Naive B cell (primary cell): ENCODE data around the gene PTPRF. TPM values are rescaled to one million over a fixed set of nuclear protein-coding genes. Genes with fewer than 3 reads are reported as not detected.

Experiments
- ATAC-seq, 2 donors: fragments of 150-1000 bp; cut with Tn5 transposase; 2 replicates each; pipeline ENCODE4 v1.10.0; 2021; ENCODE audit warnings: low read depth in 2 of 2, mild to moderate bottlenecking in 2 of 2, moderate library complexity in 2 of 2
- DNase-seq: peaks from one replicate; pipeline ENCODE4 v3.0.0; 2022
- H3K27ac Mint-ChIP-seq, 6 donors: one replicate each; pipeline ENCODE4 v1.8.0; 2020 to 2022; ENCODE audit warnings: mild to moderate bottlenecking in 6 of 6, mixed read lengths in 6 of 6, moderate library complexity in 5 of 6, inconsistent platforms in 2 of 6
- H3K27me3 Mint-ChIP-seq, 3 donors: one replicate each; pipeline ENCODE4 v1.8.0; 2021 to 2022; ENCODE audit warnings: mixed read lengths in 3 of 3, mild to moderate bottlenecking in 1 of 3
- H3K36me3 Mint-ChIP-seq, 2 donors: one replicate each; pipeline ENCODE4 v1.8.0; 2020 to 2022; ENCODE audit warnings: mixed read lengths in 2 of 2, inconsistent platforms in 1 of 2, mild to moderate bottlenecking in 1 of 2
- H3K4me1 Mint-ChIP-seq, 3 donors: one replicate each; pipeline ENCODE4 v1.8.0; 2020 to 2022; ENCODE audit warnings: mixed read lengths in 3 of 3, inconsistent platforms in 1 of 3, mild to moderate bottlenecking in 1 of 3, moderate library complexity in 1 of 3
- H3K4me3 Mint-ChIP-seq, 8 donors: one replicate each; pipeline ENCODE4 v1.8.0; 2020 to 2022; ENCODE audit warnings: mild to moderate bottlenecking in 8 of 8, mixed read lengths in 8 of 8, moderate library complexity in 8 of 8, inconsistent platforms in 2 of 8
- H3K9me3 Mint-ChIP-seq, 7 donors: one replicate each; pipeline ENCODE4 v1.8.0; 2020 to 2022; ENCODE audit warnings: mixed read lengths in 7 of 7, mild to moderate bottlenecking in 5 of 7, inconsistent platforms in 2 of 7, moderate library complexity in 1 of 7
- polyA plus RNA-seq, 6 donors: library from polyadenylated mRNA; unstranded; fragments of 300-500 nt; fragmentation: Illumina TruSeq; gene quantifications; one replicate each; pipeline ENCODE4 v1.2.3, GENCODE V29; 2021; ENCODE audit warnings: low read depth in 6 of 6

Gene PTPRF
- polyA plus RNA-seq, 6 donors from 2014 or later, result 0.19 to 2.3 TPM; not detected in 4

- H3K4me3 Mint-ChIP-seq, result no peak overlapping the region
- DNase-seq, result no peak
- H3K4me1 Mint-ChIP-seq, result peaks cover 4 to 16% (median 6%) of the 10 kb centered on the region in 3 donors
- H3K36me3 Mint-ChIP-seq, result no peaks in the 10 kb centered on the region
- no peak for ATAC-seq
- no peak overlapping the region for H3K27ac Mint-ChIP-seq
- peaks cover 5 to 14% (median 13%) of the 10 kb centered on the region in 3 donors for H3K27me3 Mint-ChIP-seq
- no peaks in the 10 kb centered on the region for H3K9me3 Mint-ChIP-seq
Observed at GRCh38 chr1:43570715-43571114, 40.0 kb downstream of the PTPRF start.

GRCh38 chr1:43572084-43572483 is 41.4 kb downstream of the PTPRF start:
- ATAC-seq (no peak), DNase-seq (no peak)
- Mint-ChIP-seq H3K4me3 (no peak overlapping the region), H3K27ac (no peak overlapping the region), H3K4me1 (peaks cover 2 to 15% (median 9%) of the 10 kb centered on the region in 3 donors), H3K27me3 (peaks cover under 1 to 5% (median 5%) of the 10 kb centered on the region in 3 donors), H3K36me3 (no peaks in the 10 kb centered on the region), H3K9me3 (no peaks in the 10 kb centered on the region)

GRCh38 chr1:43572538-43572937 is 41.9 kb downstream of the PTPRF start:
- Mint-ChIP-seq H3K27ac (peak overlapping the region in 1 of 6 donors; percentile 9), H3K36me3 (no peaks in the 10 kb centered on the region), H3K4me1 (peaks cover 2 to 15% (median 9%) of the 10 kb centered on the region in 3 donors), H3K4me3 (no peak overlapping the region), H3K9me3 (no peaks in the 10 kb centered on the region), H3K27me3 (peaks cover 0 to 2% (median under 1%) of the 10 kb centered on the region in 3 donors)
- no peak for ATAC-seq
- DNase-seq, result no peak

GRCh38 chr1:43573066-43573800 is 42.5 kb downstream of the PTPRF start:
- Mint-ChIP-seq H3K9me3 (no peaks in the 10 kb centered on the region), H3K4me1 (peaks cover 2 to 15% (median 13%) of the 10 kb centered on the region in 3 donors), H3K27ac (no peak overlapping the region), H3K4me3 (no peak overlapping the region), H3K27me3 (no peaks in the 10 kb centered on the region), H3K36me3 (no peaks in the 10 kb centered on the region)
- DNase-seq (no peak), ATAC-seq (no peak)

GRCh38 chr1:43576521-43576920 is 45.8 kb downstream of the PTPRF start:
- H3K4me1 Mint-ChIP-seq, result peaks cover 0 to 9% (median 9%) of the 10 kb centered on the region in 3 donors
- H3K36me3 Mint-ChIP-seq, result no peaks in the 10 kb centered on the region
- no peak for DNase-seq
- no peak overlapping the region for H3K27ac Mint-ChIP-seq
- no peaks in the 10 kb centered on the region for H3K27me3 Mint-ChIP-seq
- no peak overlapping the region for H3K4me3 Mint-ChIP-seq
- no peaks in the 10 kb centered on the region for H3K9me3 Mint-ChIP-seq
- no peak for ATAC-seq

GRCh38 chr1:43577655-43578542 is 47.2 kb downstream of the PTPRF start:
- Mint-ChIP-seq H3K27me3 (no peaks in the 10 kb centered on the region), H3K36me3 (no peaks in the 10 kb centered on the region), H3K27ac (no peak overlapping the region), H3K4me3 (no peak overlapping the region), H3K9me3 (no peaks in the 10 kb centered on the region), H3K4me1 (peaks cover 0 to 9% (median 9%) of the 10 kb centered on the region in 3 donors)
- no peak for ATAC-seq
- no peak for DNase-seq

GRCh38 chr1:43580039-43580438 is 49.4 kb downstream of the PTPRF start:
- H3K27ac Mint-ChIP-seq, result no peak overlapping the region
- no peak for ATAC-seq
- no peaks in the 10 kb centered on the region for H3K27me3 Mint-ChIP-seq
- H3K9me3 Mint-ChIP-seq, result no peaks in the 10 kb centered on the region
- H3K4me1 Mint-ChIP-seq, result peaks cover 0 to 9% (median 9%) of the 10 kb centered on the region in 3 donors
- DNase-seq, result no peak
- H3K4me3 Mint-ChIP-seq, result no peak overlapping the region
- H3K36me3 Mint-ChIP-seq, result no peaks in the 10 kb centered on the region

GRCh38 chr1:43582162-43582566 is 51.5 kb downstream of the PTPRF start:
- H3K4me3 Mint-ChIP-seq, result no peak overlapping the region
- DNase-seq (no peak), ATAC-seq (no peak)
- H3K27me3 Mint-ChIP-seq, result no peaks in the 10 kb centered on the region
- H3K27ac Mint-ChIP-seq, result peak overlapping the region in 3 of 6 donors; percentile 43 to 87 (median 80)
- H3K4me1 Mint-ChIP-seq, result peaks cover 0 to 3% (median 0%) of the 10 kb centered on the region in 3 donors
- no peaks in the 10 kb centered on the region for H3K9me3 Mint-ChIP-seq
- no peaks in the 10 kb centered on the region for H3K36me3 Mint-ChIP-seq

DNA sequence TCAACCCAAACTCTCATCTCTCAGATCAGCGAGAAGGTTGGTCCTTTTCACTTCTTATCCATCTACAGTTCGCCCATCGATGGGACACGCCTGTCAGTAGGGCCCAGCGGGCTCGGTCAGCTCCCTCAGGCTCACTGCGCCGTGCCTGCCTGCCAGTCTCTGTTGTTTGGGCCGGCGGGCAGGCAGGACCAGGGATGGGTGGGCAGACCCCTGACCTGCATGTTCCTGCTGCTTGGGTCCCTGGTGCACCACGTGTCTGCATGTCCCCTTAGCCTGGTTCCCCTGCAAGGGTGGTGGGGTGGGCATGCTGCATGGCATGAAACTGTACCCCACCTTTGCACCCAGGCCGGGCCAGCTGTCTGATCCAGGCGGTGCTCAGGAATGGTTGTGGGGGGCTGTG is 52.4 kb downstream of the PTPRF start:
- ATAC-seq, result no peak
- Mint-ChIP-seq H3K4me1 (no peaks in the 10 kb centered on the region), H3K27me3 (no peaks in the 10 kb centered on the region), H3K36me3 (no peaks in the 10 kb centered on the region), H3K27ac (no peak overlapping the region), H3K9me3 (no peaks in the 10 kb centered on the region), H3K4me3 (no peak overlapping the region)
- DNase-seq, result no peak

- no peaks in the 10 kb centered on the region for H3K9me3 Mint-ChIP-seq
- no peaks in the 10 kb centered on the region for H3K36me3 Mint-ChIP-seq
- no peaks in the 10 kb centered on the region for H3K27me3 Mint-ChIP-seq
- no peak overlapping the region for H3K27ac Mint-ChIP-seq
- DNase-seq (no peak), ATAC-seq (no peak)
- H3K4me3 Mint-ChIP-seq, result no peak overlapping the region
- no peaks in the 10 kb centered on the region for H3K4me1 Mint-ChIP-seq
Observed at GRCh38 chr1:43584204-43584603, 53.5 kb downstream of the PTPRF start.

GRCh38 chr1:43585557-43585956 is 54.9 kb downstream of the PTPRF start:
- Mint-ChIP-seq H3K27ac (peak overlapping the region in 1 of 6 donors; percentile 61), H3K4me1 (no peaks in the 10 kb centered on the region), H3K4me3 (no peak overlapping the region), H3K36me3 (no peaks in the 10 kb centered on the region), H3K27me3 (no peaks in the 10 kb centered on the region), H3K9me3 (no peaks in the 10 kb centered on the region)
- ATAC-seq (no peak), DNase-seq (no peak)

DNA sequence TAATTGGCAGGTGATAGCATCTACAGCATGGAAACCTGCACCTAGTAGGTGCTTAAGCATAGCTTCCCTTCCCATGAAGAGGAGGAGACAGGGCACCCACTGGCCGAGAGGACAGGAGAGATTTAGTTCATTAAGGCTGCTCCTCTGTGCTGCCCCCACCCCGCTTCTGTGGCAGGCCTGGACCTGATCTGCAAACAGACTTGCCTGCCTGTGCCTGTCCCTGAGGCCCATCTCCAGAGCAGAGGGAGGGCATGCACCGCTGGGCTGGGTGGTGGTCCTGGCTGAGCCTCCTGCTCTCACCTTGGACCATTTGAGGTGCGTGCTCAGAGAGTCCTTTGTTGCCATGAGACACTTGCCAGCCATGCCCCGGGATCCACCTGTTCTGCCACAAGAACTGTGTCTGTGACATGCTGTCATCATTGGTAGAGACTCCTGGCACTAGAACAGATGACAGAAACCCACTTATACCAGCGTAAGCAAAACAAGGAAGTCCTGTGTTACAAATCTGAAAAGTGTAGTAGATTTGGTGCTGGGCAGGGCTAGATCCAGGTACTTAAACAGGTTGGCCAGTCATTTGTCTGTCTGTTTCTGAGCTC is 55.6 kb downstream of the PTPRF start:
- Mint-ChIP-seq H3K27me3 (no peaks in the 10 kb centered on the region), H3K36me3 (no peaks in the 10 kb centered on the region), H3K4me3 (no peak overlapping the region), H3K9me3 (no peaks in the 10 kb centered on the region), H3K4me1 (no peaks in the 10 kb centered on the region), H3K27ac (peak overlapping the region in 1 of 6 donors; percentile 64)
- ATAC-seq (no peak), DNase-seq (no peak)

GRCh38 chr1:43587001-43587400 is 56.3 kb downstream of the PTPRF start:
- no peaks in the 10 kb centered on the region for H3K27me3 Mint-ChIP-seq
- no peak for ATAC-seq

More at GRCh38 chr1:43587001-43587400, 56.3 kb downstream of the PTPRF start:
- DNase-seq, result no peak
- Mint-ChIP-seq H3K4me1 (no peaks in the 10 kb centered on the region), H3K36me3 (no peaks in the 10 kb centered on the region), H3K9me3 (no peaks in the 10 kb centered on the region), H3K27ac (no peak overlapping the region), H3K4me3 (no peak overlapping the region)
